K562 (cell line): Measurements from ENCODE around the gene TMEM106B. TPM values are rescaled to one million over a fixed set of nuclear protein-coding genes. Genes with fewer than 3 reads are reported as not detected.
A peak's percentile ranks its signal among the peaks of the same experiment; 100 is the strongest.

Experiments
- ATAC-seq: fragments of 200-7000 bp; cut with Tn5 transposase; 3 replicates; pipeline ENCODE4 v1.9.1; 2020; ENCODE audit warnings: moderate library complexity
- BruUV-seq: library from RNA; stranded (reverse); fragments of 400-500 nt; replicated peaks from 2 replicates; lab custom pipeline; 2021; lab: Mats Ljungman, UMichigan
- CTCF ChIA-PET: fragments of 300-600 bp; formaldehyde crosslinking; extraction: SDS; loops from one replicate; lab custom pipeline; 2021; ENCODE audit warnings: low intra/inter-chr PET ratio; lab: Yijun Ruan, JAX
- POLR2A ChIA-PET: fragments of 300-600, 350-650 bp; sonication (Branson Sonifier 250); formaldehyde crosslinking; extraction: SDS; loops from one replicate; lab custom pipeline; 2021; ENCODE audit warnings: antibody characterized with exemption, inconsistent platforms; lab: Yijun Ruan, JAX
- DNase-seq, 4 experiments: peaks; one replicate each; pipeline versions ENCODE4 v3.0.0 to v3.0.0-alpha.2; 2011 to 2018; ENCODE audit warnings: low spot score in 3 of 4, mixed read lengths in 3 of 4; ENCODE audit errors: extremely low read depth in 1 of 4
- FAIRE-seq: peaks from 2 replicates; lab custom pipeline; 2011; peaks lifted over from hg19 to GRCh38; lab: Jason Lieb, UNC
- H2AFZ ChIP-seq: 2 replicates; pipeline ENCODE4 v1.6.0; 2011; ENCODE audit warnings: low read depth, low read length, control low read depth, inconsistent platforms
- H3K27ac ChIP-seq: fragments of 200-600 bp; 3 replicates; pipeline ENCODE4 v1.8.0; 2011; ENCODE audit warnings: low read depth, mild to moderate bottlenecking, control low read depth, inconsistent platforms, low read length, moderate library complexity, mixed read lengths; ENCODE audit errors: extremely low read depth
- H3K27me3 ChIP-seq, 2 experiments: fragments of 300-600 bp in 1 of 2; 2 replicates in 1 of 2; 3 replicates in 1 of 2; pipeline versions ENCODE4 v1.6.0 to v1.8.0; 2011; ENCODE audit warnings: inconsistent platforms in 2 of 2, low read length in 2 of 2, mild to moderate bottlenecking in 1 of 2, mixed read lengths in 1 of 2, moderate library complexity in 1 of 2; ENCODE audit not compliant: control insufficient read depth in 2 of 2, insufficient read depth in 2 of 2
- H3K36me3 ChIP-seq: fragments of 300-600 bp; 3 replicates; pipeline ENCODE4 v1.8.0; 2011; ENCODE audit warnings: mild to moderate bottlenecking, low read length, inconsistent platforms; ENCODE audit not compliant: control insufficient read depth, insufficient read depth
- H3K4me1 ChIP-seq, 2 experiments: fragments of 200-600 bp in 1 of 2; replicated peaks in 1 of 2; 2 replicates in 1 of 2; 3 replicates in 1 of 2; pipeline versions ENCODE4 v1.5.1 to v1.8.0; 2011; ENCODE audit warnings: inconsistent platforms in 2 of 2, low read length in 2 of 2, mild to moderate bottlenecking in 1 of 2, mixed read lengths in 1 of 2, moderate library complexity in 1 of 2; ENCODE audit not compliant: control insufficient read depth in 2 of 2, insufficient read depth in 2 of 2
- H3K4me2 ChIP-seq: 2 replicates; pipeline ENCODE4 v1.6.1; 2011; ENCODE audit warnings: low read length, control low read depth, inconsistent platforms, mixed read lengths; ENCODE audit not compliant: insufficient read depth
- H3K4me3 ChIP-seq: fragments of 200-600 bp; sonication (generic), shearing (Covaris generic); 2 replicates; pipeline ENCODE4 v1.5.1; 2016; ENCODE audit warnings: control low read depth, inconsistent platforms
- H3K79me2 ChIP-seq: fragments of 200-600 bp; 3 replicates; pipeline ENCODE4 v1.8.0; 2011; ENCODE audit warnings: low read length, inconsistent platforms; ENCODE audit not compliant: control insufficient read depth, insufficient read depth
- H3K9ac ChIP-seq, 2 experiments: 2 replicates each; pipeline versions ENCODE4 v1.6.0 to v1.6.1; 2011; ENCODE audit warnings: low read depth in 2 of 2, low read length in 2 of 2, control low read depth in 1 of 2, inconsistent platforms in 1 of 2, mild to moderate bottlenecking in 1 of 2, mixed read lengths in 1 of 2; ENCODE audit not compliant: insufficient read depth in 1 of 2
- H3K9me1 ChIP-seq: one replicate; pipeline ENCODE4 v1.6.0; 2011; ENCODE audit warnings: inconsistent platforms, mild to moderate bottlenecking, low read length, moderate library complexity; ENCODE audit not compliant: control insufficient read depth, insufficient read depth
- H3K9me3 ChIP-seq: replicated peaks from 2 replicates; pipeline ENCODE4 v1.5.1; 2011; ENCODE audit warnings: low read depth, low read length, inconsistent platforms; ENCODE audit not compliant: control insufficient read depth, insufficient read depth
- H4K20me1 ChIP-seq: replicated peaks from 2 replicates; pipeline ENCODE4 v1.6.1; 2011; ENCODE audit warnings: low read length, inconsistent platforms, mixed read lengths; ENCODE audit not compliant: control insufficient read depth, insufficient read depth
- FOXM1 ChIP-seq, 2 experiments: fragments of 450-650 bp in 1 of 2; sonication (generic) in 1 of 2; formaldehyde crosslinking in 1 of 2; IDR thresholded peaks; 2 replicates each; pipeline versions ENCODE4 v1.6.1 to v1.9.0; 2017 to 2022; ENCODE audit warnings: low read depth in 2 of 2, mild to moderate bottlenecking in 2 of 2, missing genetic modification reagents in 1 of 2, moderate library complexity in 1 of 2
- HDAC6 ChIP-seq: IDR thresholded peaks from 2 replicates; pipeline ENCODE4 v1.6.1; 2012; ENCODE audit warnings: low read depth, mild to moderate bottlenecking, control low read depth, inconsistent platforms, low read length, moderate library complexity
- MAFG ChIP-seq: fragments of 450-650 bp; conservative IDR thresholded peaks from 2 replicates; pipeline ENCODE4 v1.6.1; 2016; ENCODE audit warnings: missing genetic modification characterization, missing compliant biosample characterization
- MEIS2 ChIP-seq: fragments of 450-650 bp; IDR thresholded peaks from 2 replicates; pipeline ENCODE4 v1.6.1; 2014; ENCODE audit warnings: mild to moderate bottlenecking; ENCODE audit not compliant: partially characterized antibody
- MIER1 ChIP-seq: fragments of 450-650 bp; IDR thresholded peaks from 2 replicates; pipeline ENCODE4 v1.6.1; 2016; ENCODE audit warnings: antibody characterized with exemption, mild to moderate bottlenecking, low read depth
- NFE2 ChIP-seq: IDR thresholded peaks from 2 replicates; pipeline ENCODE4 v1.6.1; 2014; ENCODE audit warnings: antibody characterized with exemption, low read depth
- ZFP36 ChIP-seq: fragments of 150-350 bp; IDR thresholded peaks from 2 replicates; pipeline ENCODE4 v1.6.1; 2018; ENCODE audit warnings: low read length, low read depth; ENCODE audit not compliant: partially characterized antibody
- ZNF695 ChIP-seq: fragments of 450-650 bp; formaldehyde crosslinking; IDR thresholded peaks from 2 replicates; pipeline ENCODE4 v1.4.0; 2020; ENCODE audit warnings: mild to moderate bottlenecking, moderate library complexity
- WGBS: fragments of 100-300 bp; shearing (Covaris generic); methylation state at CpG from one replicate; pipeline ENCODE4 v1.1.6; 2016; ENCODE audit warnings: low coverage, mixed read lengths; ENCODE audit not compliant: insufficient coverage; ENCODE audit errors: missing lambda C conversion rate; 5-methylcytosine and 5-hydroxymethylcytosine counted together
- in situ Hi-C: fragments of 300-500 bp; cut with MboI; formaldehyde crosslinking; loops from 4 replicates; pipeline ENCODE4 v1.15.0; 2018; ENCODE audit warnings: inconsistent platforms, mixed read lengths
- intact Hi-C: fragments of 100-400 bp; cut with micrococcal nuclease; formaldehyde crosslinking; loops from 2 replicates; pipeline ENCODE4 v1.14.2; 2022
- polyA plus RNA-seq, 8 experiments: library from polyadenylated mRNA; depleted of rRNA in 4 of 8; stranded (reverse) in 5 of 8; unstranded in 3 of 8; fragments of >200 nt; fragmentation: Nextera tagmentation in 2 of 8; fragmentation: Illumina TruSeq in 1 of 8; extraction: Ambion mirVana in 2 of 8; extraction: Trizol in 1 of 8; gene quantifications; 2 replicates each; pipeline versions ENCODE4 v1.2.1 to v1.2.3, GENCODE V29; 2011 to 2014; ENCODE audit warnings: inconsistent platforms in 1 of 8, missing spikeins in 1 of 8
- total RNA-seq, 7 experiments: library from RNA; depleted of rRNA in 6 of 7; stranded (reverse); fragments of >200 nt in 6 of 7; fragmentation: Illumina TruSeq in 2 of 7; extraction: Trizol in 2 of 7; gene quantifications; 2 replicates each; pipeline versions ENCODE4 v1.2.1 to v1.2.3, GENCODE V29; 2011 to 2021; ENCODE audit warnings: low replicate concordance in 1 of 7

TMEM106B gene
- total and polyA plus RNA-seq, 9 of the 15 experiments (the other 6 are each of a cell fraction or from before 2014, with no cell fraction given) = 8.6 to 30.4 (median 18.7) TPM

DNA sequence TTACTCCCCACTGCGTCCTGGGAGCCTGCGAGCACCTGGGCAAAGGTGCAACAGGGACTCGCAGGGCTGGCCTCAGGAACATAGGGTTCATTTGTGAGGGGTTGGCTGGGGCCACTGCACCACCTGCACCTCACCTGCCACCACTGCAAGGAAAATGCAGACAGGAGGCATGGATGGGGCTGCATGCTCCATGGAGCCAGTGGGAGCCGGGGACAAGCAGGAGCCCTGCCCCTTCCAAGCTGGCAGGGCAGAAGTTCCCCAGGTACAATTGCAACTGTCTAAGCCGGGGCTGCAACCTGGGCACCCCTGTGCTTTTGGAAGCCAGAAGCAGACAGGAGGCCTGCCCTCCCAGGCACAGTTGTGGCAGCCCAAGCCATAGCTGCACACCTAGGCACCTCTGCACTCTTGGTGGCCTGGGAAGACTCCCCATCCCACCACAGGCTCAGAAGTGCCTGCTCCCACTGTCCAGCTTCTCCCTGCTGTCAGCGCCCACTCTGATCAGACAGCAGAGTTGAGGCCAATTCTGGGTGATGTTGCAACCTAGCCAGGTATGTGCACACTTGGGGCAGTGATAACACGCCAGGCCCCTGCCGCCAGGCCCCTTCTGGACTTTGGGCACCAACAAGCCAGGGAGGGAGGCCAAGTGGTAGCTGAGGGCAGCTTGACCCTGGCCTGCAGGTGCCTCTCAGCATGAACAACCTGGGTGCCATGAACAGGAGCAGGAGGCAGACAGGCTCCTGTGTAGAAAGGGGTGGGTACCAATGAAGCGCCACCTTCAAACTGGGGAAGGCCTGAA, 58.2 kb downstream of the TMEM106B start:
- ChIA-PET CTCF (no interaction called here), POLR2A (interaction anchor here (1.6 kb wide), 1 partner anchor 10 kb away, joined by 3 read pairs; no protein-coding TSS in a partner anchor)
- Histone ChIP-seq H3K4me3 (no peak overlapping the region), H3K9me3 (no peaks in the 10 kb centered on the region), H3K9me1 (no peaks in the 10 kb centered on the region), H2AFZ (no peak overlapping the region), H3K9ac (peak overlapping the region in 1 of 2 experiments; percentile 60; a peak in 1 of 4 replicates), H3K27me3 (peaks cover 0 to 8% of the 10 kb centered on the region in 2 experiments; a peak in 1 of 5 replicates), H3K79me2 (no peaks in the 10 kb centered on the region), H3K27ac (no peak overlapping the region), H3K4me1 (no peaks in the 10 kb centered on the region), H3K4me2 (no peak overlapping the region), H4K20me1 (no peaks in the 10 kb centered on the region), H3K36me3 (no peaks in the 10 kb centered on the region)
- ATAC-seq (no peak; the same call in 2 of the 3 replicates), FAIRE-seq (no peak), DNase-seq (no peak)
- no TSS peak for BruUV-seq
- intact Hi-C loops = no loop called here
- 0% methylated on average over 9 of the region's 9 CpGs for WGBS
- TF ChIP-seq HDAC6 (no peak), MEIS2 (no peak), FOXM1 (IDR thresholded peaks at IDR 0.05; ENCODE audit: low read depth) (no peak), FOXM1 (CRISPR knock-in tag; IDR thresholded peaks at IDR 0.05; ENCODE audit: low read depth) (no peak), ZFP36 (no peak)
- TF ChIP-seq, all 486 proteins: peak for 0
- in situ Hi-C loops = no loop called here

DNA sequence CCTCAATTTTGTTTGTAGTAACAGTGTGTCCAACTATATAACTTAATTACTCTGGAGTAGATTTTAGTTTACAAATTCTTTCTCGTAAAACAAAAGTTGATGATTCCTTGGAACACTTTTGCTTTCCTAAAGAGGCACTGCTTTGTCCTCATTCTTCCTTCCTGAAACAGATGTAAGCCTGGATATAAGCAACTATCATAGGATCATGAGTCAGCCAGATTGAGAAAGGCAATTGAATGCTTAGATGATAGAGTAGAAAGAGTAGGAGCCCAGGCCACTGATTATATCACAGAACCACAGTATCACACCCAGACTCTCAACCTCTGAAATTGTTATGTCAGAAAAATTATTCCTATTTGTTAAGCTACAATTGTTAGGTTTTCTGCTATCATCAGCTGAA, 69.9 kb downstream of the TMEM106B start:
- ChIA-PET POLR2A (no interaction called here), CTCF (no interaction called here)
- WGBS = 0% methylated on average over 1 of the region's 1 CpG
- Histone ChIP-seq H3K9ac (no peak overlapping the region), H3K9me3 (no peaks in the 10 kb centered on the region), H3K27me3 (peaks cover 0 to 4% of the 10 kb centered on the region in 2 experiments; a peak in 1 of 5 replicates), H3K27ac (no peak overlapping the region), H4K20me1 (no peaks in the 10 kb centered on the region), H3K79me2 (no peaks in the 10 kb centered on the region), H3K9me1 (no peaks in the 10 kb centered on the region), H3K4me3 (no peak overlapping the region), H3K4me1 (no peaks in the 10 kb centered on the region), H3K4me2 (no peak overlapping the region), H2AFZ (no peak overlapping the region)
- FAIRE-seq = no peak
- no peak for DNase-seq
- in situ Hi-C loops = no loop called here
- intact Hi-C loops = no loop called here
- peak; percentile 49 for TF ChIP-seq MAFG
- TF ChIP-seq ZNF695 (CRISPR knock-in tag) = no peak
- peak; percentile 43; the same call in 1 of the 2 replicates for TF ChIP-seq NFE2
- TF ChIP-seq MIER1 = no peak
- TF ChIP-seq, all 486 proteins: peak for 2
- no peaks in the 10 kb centered on the region for H3K36me3 ChIP-seq
- BruUV-seq = no TSS peak
- ATAC-seq = no peak
